PC-9 (cell line): ENCODE results near the gene DENND10. TPM values are rescaled to one million over a fixed set of nuclear protein-coding genes. Genes with fewer than 3 reads are reported as not detected.

ENCODE experiments used
- BruUV-seq: library from RNA; stranded (reverse); fragments of 400-500 nt; replicated peaks from 2 replicates; lab custom pipeline; 2021; lab: Mats Ljungman, UMichigan
- CTCF ChIA-PET: fragments of 300-600 bp; sonication (Branson Sonifier 250); formaldehyde crosslinking; loops from one replicate; lab custom pipeline; 2022; ENCODE audit warnings: antibody characterized with exemption; lab: Charles Lee
- POLR2A ChIA-PET: fragments of 300-600 bp; sonication (Branson Sonifier 250); formaldehyde crosslinking; loops from one replicate; lab custom pipeline; 2022; ENCODE audit warnings: antibody characterized with exemption; ENCODE audit not compliant: unreplicated experiment; lab: Charles Lee
- DNase-seq, 2 experiments: peaks; one replicate each; pipeline versions ENCODE4 v3.0.0 to v3.0.0-alpha.2; 2015 to 2022; ENCODE audit warnings: mixed read lengths in 1 of 2
- H2AFZ ChIP-seq: fragments of 200-600 bp; sonication (generic); 2 replicates; pipeline ENCODE4 v1.8.1; 2017; ENCODE audit warnings: antibody characterized with exemption
- H3F3A ChIP-seq: fragments of 200-600 bp; sonication (generic); 2 replicates; pipeline ENCODE4 v1.8.1; 2017; ENCODE audit warnings: antibody characterized with exemption, mild to moderate bottlenecking, low read depth; ENCODE audit not compliant: insufficient read depth
- H3K27ac ChIP-seq: fragments of 200-600 bp; sonication (generic); 2 replicates; pipeline ENCODE4 v1.6.1; 2016; ENCODE audit warnings: mixed run types
- H3K27me3 ChIP-seq: fragments of 200-600 bp; sonication (generic); 2 replicates; pipeline ENCODE4 v1.6.1; 2016; ENCODE audit warnings: low read depth, mixed run types; ENCODE audit not compliant: insufficient read depth
- H3K36me3 ChIP-seq: fragments of 200-600 bp; sonication (generic); 2 replicates; pipeline ENCODE4 v1.6.1; 2016; ENCODE audit warnings: low read depth, mixed run types
- H3K4me1 ChIP-seq: fragments of 200-600 bp; sonication (generic); replicated peaks from 2 replicates; pipeline ENCODE4 v1.6.1; 2016; ENCODE audit warnings: mixed run types; ENCODE audit not compliant: insufficient read depth
- H3K4me2 ChIP-seq: fragments of 200-600 bp; sonication (generic); 2 replicates; pipeline ENCODE4 v1.6.1; 2017; ENCODE audit warnings: mixed run types
- H3K4me3 ChIP-seq: fragments of 200-600 bp; sonication (generic); 2 replicates; pipeline ENCODE4 v1.6.1; 2016; ENCODE audit warnings: mixed run types
- H3K79me2 ChIP-seq: fragments of 200-600 bp; sonication (generic); 2 replicates; pipeline ENCODE4 v1.6.1; 2017; ENCODE audit warnings: low read depth, mixed run types
- H3K9me2 ChIP-seq: fragments of 200-600 bp; sonication (generic); 2 replicates; pipeline ENCODE4 v1.8.1; 2017; ENCODE audit warnings: mild to moderate bottlenecking; ENCODE audit not compliant: insufficient read depth
- H3K9me3 ChIP-seq: fragments of 200-600 bp; sonication (generic); 2 replicates; pipeline ENCODE4 v1.8.1; 2016; ENCODE audit warnings: low read depth; ENCODE audit not compliant: insufficient read depth
- H4K20me1 ChIP-seq: fragments of 200-600 bp; sonication (generic); 2 replicates; pipeline ENCODE4 v1.8.1; 2017; ENCODE audit not compliant: insufficient read depth
- EZH2 ChIP-seq: fragments of 200-600 bp; sonication (generic); IDR thresholded peaks from 2 replicates; pipeline ENCODE4 v1.8.0; 2017; ENCODE audit warnings: antibody characterized with exemption, low read depth
- intact Hi-C: fragments of 100-400 bp; cut with micrococcal nuclease; formaldehyde crosslinking; loops from one replicate; pipeline ENCODE4 v1.10.0; 2022; ENCODE audit not compliant: unreplicated experiment
- total RNA-seq: library from RNA; stranded (reverse); gene quantifications from 2 replicates; pipeline ENCODE4 v1.2.3, GENCODE V29; 2021
- TF ChIP-seq, protein P1 (sequence below): fragments of 200-600 bp; sonication (generic); conservative IDR thresholded peaks from 2 replicates; pipeline ENCODE4 v1.6.1; 2017; ENCODE audit warnings: mixed run types, antibody characterized with exemption, mild to moderate bottlenecking, moderate library complexity

The DENND10 gene
- total RNA-seq, 1 experiment from 2014 or later: 30.1 TPM

DNA sequence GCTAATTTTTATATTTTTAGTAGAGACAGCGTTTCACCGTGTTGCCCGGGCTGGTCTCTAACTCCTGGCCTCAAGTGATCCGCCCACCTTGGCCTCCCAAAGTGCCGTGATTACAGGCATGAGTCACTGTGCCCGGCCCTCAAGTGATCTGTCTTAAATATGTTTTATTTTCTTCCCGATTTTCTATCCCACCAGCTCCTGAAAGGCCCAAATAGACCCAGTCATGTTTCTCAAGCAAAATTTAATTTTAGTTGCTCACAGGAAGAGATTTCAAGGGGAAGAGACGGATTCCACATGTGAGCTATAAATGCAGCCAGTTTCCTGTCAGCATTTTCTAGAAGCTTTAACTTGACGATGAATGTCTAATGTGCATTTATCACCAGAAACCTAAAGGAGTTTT is 12.0 kb downstream of the DENND10 start:
- no peaks in the 10 kb centered on the region for H3K9me3 ChIP-seq
- no peak overlapping the region for H2AFZ ChIP-seq
- no peak for DNase-seq
- H3K4me1 ChIP-seq: peaks cover 34% of the 10 kb centered on the region
- H3K4me2 ChIP-seq: no peak overlapping the region
- no peaks in the 10 kb centered on the region for H3K27me3 ChIP-seq
- TF ChIP-seq EZH2: no peak
- TF ChIP-seq, protein P1, sequence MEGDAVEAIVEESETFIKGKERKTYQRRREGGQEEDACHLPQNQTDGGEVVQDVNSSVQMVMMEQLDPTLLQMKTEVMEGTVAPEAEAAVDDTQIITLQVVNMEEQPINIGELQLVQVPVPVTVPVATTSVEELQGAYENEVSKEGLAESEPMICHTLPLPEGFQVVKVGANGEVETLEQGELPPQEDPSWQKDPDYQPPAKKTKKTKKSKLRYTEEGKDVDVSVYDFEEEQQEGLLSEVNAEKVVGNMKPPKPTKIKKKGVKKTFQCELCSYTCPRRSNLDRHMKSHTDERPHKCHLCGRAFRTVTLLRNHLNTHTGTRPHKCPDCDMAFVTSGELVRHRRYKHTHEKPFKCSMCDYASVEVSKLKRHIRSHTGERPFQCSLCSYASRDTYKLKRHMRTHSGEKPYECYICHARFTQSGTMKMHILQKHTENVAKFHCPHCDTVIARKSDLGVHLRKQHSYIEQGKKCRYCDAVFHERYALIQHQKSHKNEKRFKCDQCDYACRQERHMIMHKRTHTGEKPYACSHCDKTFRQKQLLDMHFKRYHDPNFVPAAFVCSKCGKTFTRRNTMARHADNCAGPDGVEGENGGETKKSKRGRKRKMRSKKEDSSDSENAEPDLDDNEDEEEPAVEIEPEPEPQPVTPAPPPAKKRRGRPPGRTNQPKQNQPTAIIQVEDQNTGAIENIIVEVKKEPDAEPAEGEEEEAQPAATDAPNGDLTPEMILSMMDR: no peak
- peaks cover 34% of the 10 kb centered on the region for H3F3A ChIP-seq
- no TSS peak for BruUV-seq
- POLR2A ChIA-PET: no interaction called here
- no peaks in the 10 kb centered on the region for H3K36me3 ChIP-seq
- no peak overlapping the region for H3K4me3 ChIP-seq
- intact Hi-C loops: no loop called here
- no peaks in the 10 kb centered on the region for H4K20me1 ChIP-seq
- H3K27ac ChIP-seq: no peak overlapping the region
- CTCF ChIA-PET: no interaction called here
- no peaks in the 10 kb centered on the region for H3K9me2 ChIP-seq
- no peaks in the 10 kb centered on the region for H3K79me2 ChIP-seq

- H3K27ac ChIP-seq: no peak overlapping the region
- no peaks in the 10 kb centered on the region for H3K9me2 ChIP-seq
- TF ChIP-seq, protein P1: no peak
- no peak for TF ChIP-seq EZH2
- CTCF ChIA-PET: no interaction called here
- peaks cover 34% of the 10 kb centered on the region for H3K4me1 ChIP-seq
- no peaks in the 10 kb centered on the region for H3K79me2 ChIP-seq
- no peaks in the 10 kb centered on the region for H4K20me1 ChIP-seq
- no peaks in the 10 kb centered on the region for H3K36me3 ChIP-seq
- H3K4me2 ChIP-seq: no peak overlapping the region
- no peaks in the 10 kb centered on the region for H3K9me3 ChIP-seq
- H3K27me3 ChIP-seq: no peaks in the 10 kb centered on the region
- no peak overlapping the region for H2AFZ ChIP-seq
- POLR2A ChIA-PET: no interaction called here
- H3F3A ChIP-seq: peaks cover 34% of the 10 kb centered on the region
- no peak for DNase-seq
- intact Hi-C loops: no loop called here
- no peak overlapping the region for H3K4me3 ChIP-seq
- BruUV-seq: no TSS peak
Measured at GRCh38 chr10:119116326-119116951, 12.5 kb downstream of the DENND10 start.

GRCh38 chr10:119118231-119118630 is 14.3 kb downstream of the DENND10 start:
- Histone ChIP-seq H3K4me1 (peaks cover 16% of the 10 kb centered on the region), H3K27me3 (no peaks in the 10 kb centered on the region), H3K9me3 (no peaks in the 10 kb centered on the region), H3K36me3 (no peaks in the 10 kb centered on the region), H3K9me2 (no peaks in the 10 kb centered on the region), H3K4me3 (no peak overlapping the region), H4K20me1 (no peaks in the 10 kb centered on the region), H3F3A (peaks cover 18% of the 10 kb centered on the region), H3K27ac (no peak overlapping the region), H3K79me2 (no peaks in the 10 kb centered on the region), H3K4me2 (no peak overlapping the region), H2AFZ (no peak overlapping the region)
- BruUV-seq: no TSS peak
- ChIA-PET POLR2A (interaction anchor here (0.7 kb wide), 1 partner anchor 94 kb away, joined by 3 read pairs; no protein-coding TSS in a partner anchor), CTCF (interaction anchor here (0.6 kb wide), 1 partner anchor 41 kb away, joined by 3 read pairs; no protein-coding TSS in a partner anchor)
- no peak for TF ChIP-seq EZH2
- TF ChIP-seq, protein P1: no peak
- DNase-seq: no peak
- intact Hi-C loops: no loop called here
